SH-SY5Y (cell line): ENCODE measurements around the gene MSL3B.

ENCODE experiments used
- GATA2 ChIP-seq: IDR thresholded peaks from 2 replicates; pipeline ENCODE4 v1.6.1; 2011; ENCODE audit warnings: mild to moderate bottlenecking, low read depth, low read length
- GATA3 ChIP-seq: IDR thresholded peaks from 2 replicates; pipeline ENCODE4 v1.6.1; 2011; ENCODE audit warnings: low read depth, mild to moderate bottlenecking, low read length, moderate library complexity

MSL3B gene

DNA sequence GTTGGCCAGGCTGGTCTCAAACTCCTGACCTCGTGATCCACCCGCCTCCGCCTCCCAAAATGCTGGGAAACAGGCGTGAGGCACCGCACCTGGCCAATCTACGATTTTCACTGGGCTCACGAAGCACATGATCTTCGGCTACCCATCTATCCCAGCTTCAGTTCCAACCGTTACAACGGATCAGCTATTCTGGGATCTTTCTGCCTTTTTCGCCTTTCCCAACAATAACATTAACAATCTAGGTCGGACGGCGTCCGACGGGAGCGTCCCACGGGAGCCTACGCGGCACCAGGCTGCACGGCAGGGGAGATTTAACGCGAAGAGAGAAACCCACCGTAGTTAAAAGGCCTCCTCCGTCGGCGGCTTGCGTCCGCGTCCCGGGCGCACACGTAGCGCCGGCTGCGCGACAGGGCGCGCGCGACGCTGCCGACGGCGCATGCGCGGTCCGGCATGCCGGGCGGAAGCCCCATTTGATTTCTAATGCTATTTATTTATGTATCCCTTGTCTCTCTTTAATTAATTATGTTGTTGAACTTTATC lies at the start of gene MSL3B:
Gene MSL3B, minus strand, starts transcription at position 394 of the 540 bp plus-strand sequence.
- TF ChIP-seq GATA2 (no peak), GATA3 (no peak)

DNA sequence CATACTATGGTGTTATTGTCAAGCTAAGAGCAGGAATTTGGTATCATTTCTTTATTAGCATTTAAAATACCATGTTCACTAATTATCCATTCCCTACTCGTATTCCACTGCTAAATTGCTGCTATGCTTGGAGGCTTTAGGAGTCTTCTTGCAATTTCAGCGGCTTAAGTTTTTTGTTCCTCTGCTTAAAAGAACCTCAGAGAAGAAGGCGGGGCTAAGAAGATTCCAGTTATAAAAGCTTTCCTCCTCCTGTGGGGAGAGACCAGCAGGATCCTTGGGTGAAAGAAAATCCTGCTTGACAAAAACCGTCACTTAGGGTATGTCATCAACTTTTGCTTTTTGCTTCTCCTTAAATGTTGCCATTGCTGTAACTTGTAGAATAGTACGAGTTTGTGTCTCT lies 48.9 kb upstream of the MSL3B start, which contains the start of gene TRPM8:
Gene TRPM8, plus strand, starts transcription at position 258 of the 400 bp plus-strand sequence. CDS start 9,165 bp downstream, outside the sequence.
- no peak for TF ChIP-seq GATA3
- TF ChIP-seq GATA2: no peak

DNA sequence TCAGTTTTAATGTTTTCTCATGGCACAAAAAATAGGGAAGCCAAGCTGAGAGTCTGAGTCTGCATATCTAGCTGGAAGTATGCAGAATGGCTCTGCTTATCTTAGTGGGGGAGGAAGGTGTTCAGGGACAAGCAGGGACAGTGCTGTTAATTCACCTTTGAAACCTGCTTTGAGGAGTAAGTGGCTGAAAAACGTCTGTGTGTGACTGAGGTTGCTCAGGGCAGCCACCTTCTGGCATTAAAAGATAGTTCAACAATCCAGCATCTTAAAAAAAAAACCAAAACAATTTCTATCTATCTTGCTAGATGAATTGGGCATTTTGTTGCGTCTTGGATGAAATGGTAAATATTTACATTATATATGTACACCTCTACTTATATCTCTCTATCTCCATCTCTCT lies 46.9 kb upstream of the MSL3B start:
- TF ChIP-seq GATA2: no peak

DNA sequence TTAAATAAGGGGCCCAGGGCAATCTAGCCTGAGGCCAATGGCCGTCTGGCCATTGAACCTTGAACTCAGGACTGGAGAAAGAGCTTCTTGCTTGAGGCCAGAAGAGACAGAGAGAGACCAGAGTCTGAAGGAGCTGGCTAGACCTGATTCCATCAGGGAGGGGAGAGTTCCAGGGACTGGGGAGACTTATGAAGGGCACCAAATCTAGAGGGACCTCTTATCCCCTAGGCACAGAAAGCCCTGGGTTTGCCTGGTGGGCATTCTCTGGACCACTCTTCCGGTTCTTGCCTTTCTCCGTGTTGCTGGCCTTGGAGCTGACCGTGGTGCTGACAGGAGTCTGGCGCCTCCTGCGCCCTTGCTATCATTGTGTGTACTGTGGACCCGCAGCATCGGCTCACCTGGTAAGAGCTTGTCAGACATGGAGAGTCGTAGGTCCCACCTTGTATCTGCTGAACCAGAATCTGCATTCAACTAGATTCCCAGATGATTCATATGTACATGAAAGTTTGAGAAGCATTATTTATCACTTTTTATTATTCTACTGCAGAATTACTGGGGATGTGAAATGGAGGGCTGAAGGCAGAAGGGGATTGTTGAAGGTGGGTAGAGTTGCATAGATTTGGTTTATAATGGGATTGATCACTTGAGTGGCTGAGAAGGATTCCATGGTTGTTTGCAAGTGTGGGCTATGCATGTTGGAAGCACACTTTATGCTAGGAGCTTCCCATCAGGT lies 44.7 kb upstream of the MSL3B start:
- no peak for TF ChIP-seq GATA3
- TF ChIP-seq GATA2: no peak

DNA sequence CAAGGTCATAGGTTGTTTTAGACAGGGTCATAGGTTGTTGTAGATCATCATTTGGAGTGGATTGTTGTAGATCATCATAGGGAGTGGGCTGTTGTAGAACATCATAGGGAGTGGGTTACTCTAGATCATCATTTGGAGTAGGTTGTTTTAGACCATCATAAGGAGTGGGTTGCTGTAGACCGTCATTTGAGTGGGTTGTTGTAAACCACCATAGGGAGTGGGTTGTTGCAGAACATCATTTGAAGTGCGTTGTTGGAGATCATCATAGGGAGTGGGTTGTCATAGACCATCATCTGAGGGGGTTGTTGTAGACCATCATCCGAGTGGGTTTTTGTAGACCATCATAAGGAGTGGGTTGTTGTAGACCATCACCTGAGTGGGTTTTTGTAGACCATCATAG lies 39.4 kb upstream of the MSL3B start:
- no peak for TF ChIP-seq GATA2
- TF ChIP-seq GATA3: no peak

DNA sequence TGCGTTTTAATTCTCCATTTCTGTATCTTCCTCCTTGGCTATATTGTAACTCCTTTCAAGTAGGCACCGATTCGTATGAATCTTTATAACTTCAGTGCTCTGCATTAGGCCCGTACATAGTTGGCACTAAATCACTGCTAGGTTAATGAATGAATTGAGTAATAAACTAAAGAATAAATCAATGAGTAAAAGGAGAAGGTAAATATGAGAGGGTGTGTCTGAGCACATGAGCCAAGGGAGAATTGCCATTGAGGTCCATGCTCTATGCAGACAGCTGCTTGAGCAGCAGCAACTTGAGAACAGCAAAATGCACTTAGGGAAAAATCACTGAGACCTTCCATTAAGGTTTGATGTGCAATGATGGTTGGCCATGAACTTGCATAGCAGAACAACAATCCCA lies 37.8 kb upstream of the MSL3B start:
- TF ChIP-seq GATA3 (no peak), GATA2 (no peak)

DNA sequence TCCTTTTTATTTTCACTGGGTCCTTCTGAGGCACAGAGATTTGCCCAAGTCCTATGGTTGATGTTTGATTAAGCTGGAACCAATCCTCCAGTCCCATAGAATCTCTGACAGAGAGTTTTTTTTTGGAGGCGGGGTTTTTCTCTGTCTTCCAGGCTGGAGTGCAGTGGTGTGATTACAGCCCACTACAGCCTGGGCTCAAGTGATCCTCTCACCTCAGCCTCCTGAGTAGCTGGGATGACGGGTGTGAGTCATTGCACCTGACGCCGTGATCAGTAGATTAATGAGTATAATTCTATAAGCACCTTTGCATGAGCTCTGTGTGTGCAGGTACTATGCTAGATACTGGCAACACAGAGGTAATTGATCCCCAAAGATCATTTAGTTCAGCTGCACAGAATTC lies 33.7 kb upstream of the MSL3B start:
- TF ChIP-seq GATA3 (no peak), GATA2 (no peak)

DNA sequence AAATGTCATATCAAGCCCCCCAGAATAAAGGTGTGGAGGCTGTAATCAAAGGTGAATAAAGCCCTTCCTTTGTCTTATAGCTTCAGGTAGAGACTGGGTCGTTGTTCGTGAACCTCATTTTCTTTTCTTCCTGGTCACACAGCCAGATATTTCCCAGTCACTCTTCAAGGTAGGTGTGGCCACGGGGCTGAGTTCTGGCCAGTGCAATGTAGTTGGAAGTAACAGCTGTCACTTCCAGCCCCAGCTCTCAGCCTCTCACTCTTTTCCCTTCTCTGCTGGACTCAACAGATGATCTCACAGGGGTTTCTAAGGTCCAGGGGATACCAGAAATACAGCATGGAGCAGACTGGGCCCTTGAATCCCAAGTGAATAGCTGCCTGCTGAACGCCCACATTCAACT lies 33.2 kb upstream of the MSL3B start:
- TF ChIP-seq GATA3 (no peak), GATA2 (no peak)

DNA sequence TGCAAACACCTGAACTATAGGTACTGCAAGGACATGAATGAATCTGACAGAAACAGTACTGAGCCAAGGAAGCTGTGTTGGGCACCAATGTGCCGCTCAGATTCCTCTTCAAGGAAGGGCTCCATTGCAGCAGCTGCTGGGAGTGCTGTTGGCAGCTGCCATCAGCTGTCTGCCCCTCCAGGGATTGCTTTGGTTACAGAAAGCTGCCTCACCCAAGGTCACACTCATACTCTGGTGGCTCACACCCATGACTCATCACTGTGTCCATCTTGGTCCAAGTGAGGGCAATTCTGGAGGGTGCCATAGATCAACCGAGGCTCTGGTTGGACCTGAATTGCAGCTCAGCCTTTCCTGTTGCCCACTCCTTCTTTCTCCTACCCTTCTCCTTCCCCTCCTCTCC lies 24.6 kb upstream of the MSL3B start:
- no peak for TF ChIP-seq GATA3
- TF ChIP-seq GATA2: no peak

DNA sequence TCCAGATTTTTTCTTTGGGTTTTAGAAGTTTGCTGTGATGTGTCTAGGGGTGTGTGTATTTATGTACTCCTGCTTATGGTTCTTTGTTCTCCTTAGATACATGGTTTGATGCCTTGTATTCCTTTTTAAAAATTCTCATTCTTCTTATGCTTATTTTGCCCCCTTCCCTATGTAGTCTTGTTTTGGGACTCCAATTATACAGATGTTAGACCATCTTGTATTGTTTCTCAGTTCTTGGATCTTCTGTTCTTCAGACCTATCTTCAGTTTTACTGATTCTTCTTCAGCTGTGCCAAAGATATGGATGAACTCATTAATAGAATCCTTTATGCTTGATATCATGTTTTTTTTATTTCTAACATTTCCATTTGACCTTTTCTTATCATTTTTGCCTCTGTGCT lies 14.2 kb upstream of the MSL3B start:
- no peak for TF ChIP-seq GATA2
- no peak for TF ChIP-seq GATA3

DNA sequence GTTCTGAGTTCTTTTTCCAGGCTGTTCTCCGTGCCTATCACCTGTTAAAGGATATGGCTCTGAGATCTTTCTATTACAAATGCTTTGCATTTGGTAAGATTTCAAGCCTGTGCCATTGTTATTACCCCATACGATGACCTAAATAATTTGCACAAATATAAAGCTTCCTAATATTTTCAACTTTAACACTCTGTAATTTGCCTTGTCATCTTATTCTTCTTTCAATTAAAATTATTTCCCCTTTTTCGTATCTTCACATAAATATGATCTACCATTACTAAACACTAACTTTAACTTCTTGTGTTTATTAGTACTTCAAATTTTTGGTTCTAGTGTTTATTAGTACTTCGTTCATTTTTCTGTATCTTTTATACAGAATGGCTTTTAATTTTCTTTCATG lies 3.2 kb upstream of the MSL3B start:
- no peak for TF ChIP-seq GATA3

DNA sequence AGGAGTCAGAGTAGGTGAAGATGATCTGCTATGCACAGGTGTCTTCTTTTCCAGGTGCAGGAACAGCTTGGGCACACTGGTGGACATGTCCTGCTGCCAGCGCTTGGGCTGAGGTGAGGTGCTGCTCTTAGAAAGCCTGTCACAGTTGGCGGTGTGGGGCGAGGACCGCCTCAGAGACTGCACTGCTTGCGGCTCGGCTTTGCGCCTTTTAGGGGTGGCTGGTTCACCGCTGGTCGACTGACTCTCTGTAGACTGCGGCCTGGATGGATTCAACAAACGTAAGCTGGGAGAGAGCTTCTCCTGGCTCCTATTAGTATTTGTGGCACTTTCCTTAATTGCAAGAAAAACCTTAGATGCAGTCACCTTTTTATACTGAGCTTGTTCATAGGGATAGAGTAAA lies 1.7 kb downstream of the MSL3B start:
- TF ChIP-seq GATA2: no peak
- no peak for TF ChIP-seq GATA3

DNA sequence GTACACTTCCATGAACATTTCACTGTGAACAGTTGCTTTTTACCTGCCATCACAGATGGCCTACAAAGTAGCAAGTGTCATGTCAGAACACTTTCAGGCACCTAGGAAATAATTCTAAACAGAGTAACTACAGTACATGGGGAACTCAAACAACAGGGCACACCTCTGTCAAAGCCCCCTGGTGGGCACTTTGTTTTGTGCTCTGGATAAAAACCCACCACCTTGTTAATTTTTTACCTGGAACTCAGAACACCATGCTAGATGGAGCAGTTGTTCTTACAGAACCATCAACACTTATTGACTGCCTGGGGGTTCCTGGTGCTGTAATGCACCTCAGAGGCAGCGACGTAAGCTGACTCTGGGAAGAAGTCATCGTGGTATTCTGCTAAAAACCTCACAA lies 2.3 kb downstream of the MSL3B start:
- no peak for TF ChIP-seq GATA2
- no peak for TF ChIP-seq GATA3

DNA sequence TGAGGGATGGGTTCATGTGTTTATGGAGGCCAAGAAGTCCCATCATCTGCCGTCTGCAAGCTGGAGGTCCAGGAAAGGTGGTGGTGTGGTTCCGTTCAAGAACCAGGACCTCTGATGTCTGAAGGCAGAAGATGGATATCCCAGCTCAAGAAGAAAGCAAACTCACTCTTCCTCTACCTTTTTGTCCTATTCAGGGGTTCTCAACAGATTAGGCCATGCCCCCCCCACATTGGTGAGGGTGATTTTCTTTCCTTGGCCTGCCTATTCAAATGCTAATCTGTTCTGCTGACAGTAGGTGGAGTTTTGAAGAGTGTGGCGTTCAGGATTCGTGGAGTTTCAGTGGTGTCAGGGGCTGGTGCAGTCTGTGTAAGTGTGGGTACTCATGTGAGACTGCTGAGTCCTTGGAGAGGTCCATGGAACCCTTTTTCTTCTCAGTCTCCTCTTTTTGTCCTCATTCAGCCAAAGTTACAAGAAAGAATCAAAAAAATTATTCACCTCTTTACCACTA lies 5.9 kb downstream of the MSL3B start:
- no peak for TF ChIP-seq GATA2
- TF ChIP-seq GATA3: no peak

DNA sequence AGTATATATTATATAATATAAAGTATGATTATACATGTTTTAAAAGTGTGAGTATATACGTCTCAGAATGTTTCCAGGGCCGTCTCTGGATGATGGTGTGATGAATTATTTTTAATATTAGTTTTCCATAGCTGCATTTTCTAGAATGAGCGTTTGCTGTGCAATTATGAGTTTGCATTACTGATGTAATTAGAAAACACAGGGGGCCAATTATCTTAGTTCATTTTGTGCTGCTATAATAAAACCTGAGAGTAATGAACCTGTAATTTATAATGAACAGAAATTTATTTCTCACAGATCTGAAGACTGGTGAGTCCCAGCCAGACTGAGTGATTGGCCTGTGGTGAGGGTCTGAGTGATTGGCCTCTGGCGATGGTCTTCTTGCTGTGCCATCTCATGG lies 9.9 kb downstream of the MSL3B start:
- TF ChIP-seq GATA2: no peak
- no peak for TF ChIP-seq GATA3
